HepG2 (cell line): ENCODE measurements around the gene SPAG9. TPM values are rescaled to one million over a fixed set of nuclear protein-coding genes. Genes with fewer than 3 reads are reported as not detected.

ENCODE experiments used
- ADNP ChIP-seq: sonication (generic); formaldehyde crosslinking; IDR thresholded peaks from 2 replicates; pipeline ENCODE4 v1.4.0; 2020; ENCODE audit warnings: missing genetic modification reagents
- AGO2 ChIP-seq: fragments of 200-400 bp; formaldehyde crosslinking; optimal IDR thresholded peaks from 2 replicates; pipeline ENCODE3; 2017; ENCODE audit warnings: mild to moderate bottlenecking, low read depth, low read length, moderate library complexity
- ARID2 ChIP-seq: sonication (generic); formaldehyde crosslinking; IDR thresholded peaks from 2 replicates; pipeline ENCODE4 v1.8.1; 2022; ENCODE audit warnings: mild to moderate bottlenecking, missing genetic modification reagents, borderline replicate concordance
- ASH2L ChIP-seq: fragments of 300-600, 200-600 bp; sonication (generic); IDR thresholded peaks from 2 replicates; pipeline ENCODE4 v1.7.0; 2017; ENCODE audit warnings: low read depth, mild to moderate bottlenecking, moderate library complexity, mixed read lengths, low read length; ENCODE audit not compliant: insufficient read length
- ATAD3A ChIP-seq: sonication (generic); formaldehyde crosslinking; IDR thresholded peaks from 2 replicates; pipeline ENCODE4 v1.4.0; 2020; ENCODE audit warnings: missing genetic modification reagents
- GATA4 ChIP-seq: sonication (generic); IDR thresholded peaks from 2 replicates; pipeline ENCODE4 v1.6.1; 2016; ENCODE audit warnings: antibody characterized with exemption, low read depth, borderline replicate concordance
- GPN1 ChIP-seq: sonication (generic); formaldehyde crosslinking; IDR thresholded peaks from 2 replicates; pipeline ENCODE4 v1.5.1; 2020; ENCODE audit warnings: missing genetic modification reagents, borderline replicate concordance
- HCFC1 ChIP-seq: fragments of 150-350 bp; IDR thresholded peaks from 2 replicates; pipeline ENCODE4 v1.6.1; 2014; ENCODE audit warnings: low read depth, low read length
- HNRNPLL ChIP-seq: fragments of 200-400 bp; formaldehyde crosslinking; IDR thresholded peaks from 2 replicates; pipeline ENCODE4 v1.6.1; 2017; ENCODE audit warnings: mild to moderate bottlenecking, low read depth, low read length; ENCODE audit not compliant: poor library complexity, severe bottlenecking
- JARID2 ChIP-seq: sonication (generic); formaldehyde crosslinking; IDR thresholded peaks from 2 replicates; pipeline ENCODE4 v1.8.1; 2023; ENCODE audit warnings: missing genetic modification reagents, inconsistent platforms; ENCODE audit not compliant: insufficient replicate concordance
- JUND ChIP-seq: sonication (generic); formaldehyde crosslinking; IDR thresholded peaks from 2 replicates; pipeline ENCODE4 v1.8.0; 2022; ENCODE audit warnings: mild to moderate bottlenecking, missing genetic modification reagents
- MIXL1 ChIP-seq: IDR thresholded peaks from 2 replicates; pipeline ENCODE4 v1.6.1; 2016
- NFIB ChIP-seq: sonication (generic); formaldehyde crosslinking; IDR thresholded peaks from 2 replicates; pipeline ENCODE4 v1.9.0; 2021; ENCODE audit warnings: missing genetic modification reagents, mild to moderate bottlenecking, borderline replicate concordance
- NPAS2 ChIP-seq: sonication (generic); formaldehyde crosslinking; IDR thresholded peaks from 2 replicates; pipeline ENCODE4 v1.8.0; 2022; ENCODE audit warnings: mild to moderate bottlenecking, missing genetic modification reagents, borderline replicate concordance
- NR2F6 ChIP-seq, 2 experiments: IDR thresholded peaks; 2 replicates each; pipeline ENCODE4 v1.6.1; 2016; ENCODE audit warnings: antibody characterized with exemption in 1 of 2, mild to moderate bottlenecking in 1 of 2
- NR3C1 ChIP-seq: sonication (generic); formaldehyde crosslinking; IDR thresholded peaks from 2 replicates; pipeline ENCODE4 v1.4.0; 2020; ENCODE audit warnings: missing genetic modification reagents
- RARA ChIP-seq: IDR thresholded peaks from 2 replicates; pipeline ENCODE4 v1.6.1; 2016; ENCODE audit warnings: missing genetic modification reagents, missing compliant biosample characterization
- RCOR2 ChIP-seq: IDR thresholded peaks from 2 replicates; pipeline ENCODE4 v1.6.1; 2016; ENCODE audit warnings: missing biosample characterization, missing genetic modification reagents
- RFXAP ChIP-seq: sonication (generic); formaldehyde crosslinking; IDR thresholded peaks from 2 replicates; pipeline ENCODE4 v1.4.0; 2020; ENCODE audit warnings: missing genetic modification reagents, borderline replicate concordance
- RORA ChIP-seq: sonication (generic); formaldehyde crosslinking; IDR thresholded peaks from 2 replicates; pipeline ENCODE4 v1.5.0; 2020; ENCODE audit warnings: mild to moderate bottlenecking, missing genetic modification reagents, moderate library complexity
- SP4 ChIP-seq: sonication (generic); formaldehyde crosslinking; IDR thresholded peaks from 2 replicates; pipeline ENCODE4 v1.8.1; 2023; ENCODE audit warnings: mild to moderate bottlenecking, missing genetic modification reagents
- STAT5B ChIP-seq: sonication (generic); formaldehyde crosslinking; IDR thresholded peaks from 2 replicates; pipeline ENCODE4 v1.4.0; 2020; ENCODE audit warnings: missing genetic modification reagents
- TCF7L2 ChIP-seq: IDR thresholded peaks from 2 replicates; pipeline ENCODE4 v1.6.1; 2011; ENCODE audit warnings: mild to moderate bottlenecking, low read depth, low read length, moderate library complexity
- ZBTB38 ChIP-seq: sonication (generic); formaldehyde crosslinking; IDR thresholded peaks from 2 replicates; pipeline ENCODE4 v1.5.1; 2020; ENCODE audit warnings: mild to moderate bottlenecking, missing genetic modification reagents
- ZBTB42 ChIP-seq: sonication (generic); formaldehyde crosslinking; IDR thresholded peaks from 2 replicates; pipeline ENCODE4 v1.5.0; 2020; ENCODE audit warnings: mild to moderate bottlenecking, missing genetic modification reagents
- ZMYM3 ChIP-seq: sonication (generic); formaldehyde crosslinking; IDR thresholded peaks from 2 replicates; pipeline ENCODE4 v1.5.1; 2020; ENCODE audit warnings: mild to moderate bottlenecking, missing genetic modification reagents
- ZNF253 ChIP-seq: sonication (generic); formaldehyde crosslinking; IDR thresholded peaks from 2 replicates; pipeline ENCODE4 v1.8.0; 2022; ENCODE audit warnings: mild to moderate bottlenecking, missing genetic modification reagents, borderline replicate concordance
- ZNF816 ChIP-seq: sonication (generic); formaldehyde crosslinking; IDR thresholded peaks from 2 replicates; pipeline ENCODE4 v1.8.0; 2022; ENCODE audit warnings: missing genetic modification reagents, mild to moderate bottlenecking, borderline replicate concordance
- ZSCAN29 ChIP-seq: sonication (generic); formaldehyde crosslinking; conservative IDR thresholded peaks from 2 replicates; pipeline ENCODE4 v1.4.0; 2020; ENCODE audit warnings: mild to moderate bottlenecking, missing genetic modification reagents
- ZSCAN30 ChIP-seq: sonication (generic); formaldehyde crosslinking; IDR thresholded peaks from 2 replicates; pipeline ENCODE4 v1.5.0; 2020; ENCODE audit warnings: mild to moderate bottlenecking, missing genetic modification reagents
- polyA plus RNA-seq, 8 experiments: library from polyadenylated mRNA; depleted of rRNA in 3 of 8; stranded (reverse) in 7 of 8; unstranded in 1 of 8; fragments of >200 nt; fragmentation: Illumina TruSeq in 4 of 8; extraction: Trizol in 4 of 8; gene quantifications; 2 replicates each; pipeline versions ENCODE4 v1.2.1 to v1.2.3, GENCODE V29; 2011 to 2016; ENCODE audit warnings: low read depth in 4 of 8, missing spikeins in 1 of 8, mixed read lengths in 1 of 8; ENCODE audit not compliant: insufficient read depth in 1 of 8
- total RNA-seq, 5 experiments: library from RNA; depleted of rRNA; stranded (reverse); fragments of >200 nt; fragmentation: Illumina TruSeq; extraction: Trizol; gene quantifications; 2 replicates each; pipeline ENCODE4 v1.2.3, GENCODE V29; 2016; ENCODE audit warnings: low read depth in 1 of 5
- TF ChIP-seq, protein P1 (sequence below): sonication (generic); formaldehyde crosslinking; IDR thresholded peaks from 2 replicates; pipeline ENCODE4 v1.9.0; 2022; ENCODE audit warnings: low read depth, missing genetic modification reagents
- TF ChIP-seq, protein P2 (sequence below): sonication (generic); formaldehyde crosslinking; IDR thresholded peaks from 2 replicates; pipeline ENCODE4 v1.4.0; 2020; ENCODE audit warnings: missing genetic modification reagents

Gene SPAG9
- total and polyA plus RNA-seq, 2 of the 13 experiments (the other 11 are each of a cell fraction or from before 2014, with no cell fraction given): 43.2 to 78.6 TPM

DNA sequence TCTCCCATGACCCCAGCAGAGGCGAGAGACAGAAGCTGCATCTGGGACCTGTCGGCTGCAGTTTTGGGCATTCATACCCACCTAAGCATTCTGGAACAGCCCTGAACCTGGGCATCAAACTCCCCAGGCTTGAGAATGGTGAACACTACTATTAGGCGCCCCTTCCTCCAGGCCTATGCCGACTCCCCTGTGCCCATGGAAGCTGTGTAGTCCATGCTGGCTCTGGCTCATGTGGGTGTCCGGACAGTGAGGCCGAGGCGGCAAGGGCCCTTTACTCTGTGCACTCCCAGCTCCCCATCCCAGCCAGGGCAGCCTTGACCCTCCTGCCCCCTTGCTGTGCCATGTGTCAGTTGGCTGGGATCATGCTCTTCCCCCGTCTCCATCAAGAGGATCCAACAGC lies 165.5 kb downstream of the SPAG9 start (continued):
- TF ChIP-seq RARA (CRISPR knock-in tag) (0 out of 2 replicates have a peak, but pooled peaks have one; percentile 8), ARID2 (no peak), GPN1 (no peak), AGO2 (peak; percentile 28), NR2F6 (IDR thresholded peaks at IDR 0.05) (no peak), NR2F6 (CRISPR knock-in tag; IDR thresholded peaks at IDR 0.05) (peak; percentile 56; the same call in 1 of the 2 replicates), JUND (CRISPR knock-in tag) (no peak), NR3C1 (no peak), ATAD3A (no peak), ASH2L (no peak), HCFC1 (no peak), RORA (CRISPR knock-in tag) (no peak), RFXAP (CRISPR knock-in tag) (peak; percentile 20; the same call in 1 of the 2 replicates), ZSCAN30 (CRISPR knock-in tag) (no peak), ZMYM3 (CRISPR knock-in tag) (no peak), RCOR2 (CRISPR knock-in tag) (no peak), ZBTB38 (CRISPR knock-in tag) (0 out of 2 replicates have a peak, but pooled peaks have one; percentile 15), MIXL1 (no peak), TCF7L2 (no peak), ADNP (CRISPR knock-in tag) (no peak), NFIB (no peak), ZSCAN29 (no peak), GATA4 (no peak), STAT5B (CRISPR knock-in tag) (no peak), ZNF253 (no peak), SP4 (CRISPR knock-in tag) (no peak), NPAS2 (no peak), ZBTB42 (CRISPR knock-in tag) (no peak), JARID2 (CRISPR knock-in tag) (no peak), ZNF816 (no peak), HNRNPLL (no peak)
- TF ChIP-seq, protein P1, sequence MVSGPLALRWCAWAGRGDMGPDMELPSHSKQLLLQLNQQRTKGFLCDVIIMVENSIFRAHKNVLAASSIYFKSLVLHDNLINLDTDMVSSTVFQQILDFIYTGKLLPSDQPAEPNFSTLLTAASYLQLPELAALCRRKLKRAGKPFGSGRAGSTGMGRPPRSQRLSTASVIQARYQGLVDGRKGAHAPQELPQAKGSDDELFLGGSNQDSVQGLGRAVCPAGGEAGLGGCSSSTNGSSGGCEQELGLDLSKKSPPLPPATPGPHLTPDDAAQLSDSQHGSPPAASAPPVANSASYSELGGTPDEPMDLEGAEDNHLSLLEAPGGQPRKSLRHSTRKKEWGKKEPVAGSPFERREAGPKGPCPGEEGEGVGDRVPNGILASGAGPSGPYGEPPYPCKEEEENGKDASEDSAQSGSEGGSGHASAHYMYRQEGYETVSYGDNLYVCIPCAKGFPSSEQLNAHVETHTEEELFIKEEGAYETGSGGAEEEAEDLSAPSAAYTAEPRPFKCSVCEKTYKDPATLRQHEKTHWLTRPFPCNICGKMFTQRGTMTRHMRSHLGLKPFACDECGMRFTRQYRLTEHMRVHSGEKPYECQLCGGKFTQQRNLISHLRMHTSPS (CRISPR knock-in tag): 0 out of 2 replicates have a peak, but pooled peaks have one; percentile 39
- TF ChIP-seq, protein P2, sequence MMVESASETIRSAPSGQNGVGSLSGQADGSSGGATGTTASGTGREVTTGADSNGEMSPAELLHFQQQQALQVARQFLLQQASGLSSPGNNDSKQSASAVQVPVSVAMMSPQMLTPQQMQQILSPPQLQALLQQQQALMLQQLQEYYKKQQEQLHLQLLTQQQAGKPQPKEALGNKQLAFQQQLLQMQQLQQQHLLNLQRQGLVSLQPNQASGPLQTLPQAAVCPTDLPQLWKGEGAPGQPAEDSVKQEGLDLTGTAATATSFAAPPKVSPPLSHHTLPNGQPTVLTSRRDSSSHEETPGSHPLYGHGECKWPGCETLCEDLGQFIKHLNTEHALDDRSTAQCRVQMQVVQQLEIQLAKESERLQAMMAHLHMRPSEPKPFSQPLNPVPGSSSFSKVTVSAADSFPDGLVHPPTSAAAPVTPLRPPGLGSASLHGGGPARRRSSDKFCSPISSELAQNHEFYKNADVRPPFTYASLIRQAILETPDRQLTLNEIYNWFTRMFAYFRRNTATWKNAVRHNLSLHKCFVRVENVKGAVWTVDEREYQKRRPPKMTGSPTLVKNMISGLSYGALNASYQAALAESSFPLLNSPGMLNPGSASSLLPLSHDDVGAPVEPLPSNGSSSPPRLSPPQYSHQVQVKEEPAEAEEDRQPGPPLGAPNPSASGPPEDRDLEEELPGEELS: no peak
